OCI-LY1 (cell line): ENCODE results near the gene NDUFAF5.

Experiments used
- CTCF ChIP-seq: fragments of 200-600 bp; sonication (generic), shearing (Covaris generic); IDR thresholded peaks from 2 replicates; pipeline ENCODE4 v1.5.1; 2017; ENCODE audit warnings: mild to moderate bottlenecking, antibody characterized with exemption, low read length, moderate library complexity, mixed read lengths
- EZH2 ChIP-seq: fragments of 200-600 bp; sonication (generic), shearing (Covaris generic); IDR thresholded peaks from 2 replicates; pipeline ENCODE4 v1.8.0; 2017; ENCODE audit warnings: borderline replicate concordance, mixed run types, mild to moderate bottlenecking, antibody characterized with exemption, low read length, moderate library complexity, mixed read lengths

GRCh38 chr20:13749811-13750210 is 35.0 kb upstream of the NDUFAF5 start:
- TF ChIP-seq CTCF (no peak), EZH2 (no peak)
